Right lobe of liver (tissue), 4 donors: Measurements from ENCODE around the gene DTNB.
"Not testable (repeated sequence)": the region's sequence is repeated elsewhere in the genome, so short reads cannot be mapped to it uniquely, and the experiment has no call there.

Experiments
- POLR2A ChIP-seq: fragments of 450-650 bp; IDR thresholded peaks from one replicate; pipeline ENCODE4 v1.6.1; 2017; ENCODE audit warnings: antibody characterized with exemption, mild to moderate bottlenecking
- TF ChIP-seq, protein P1 (sequence below), 4 donors: fragments of 200-600 bp in 3 of 4; fragments of 450-650 bp in 1 of 4; IDR thresholded peaks; one replicate each; pipeline versions ENCODE4 v1.5.1 to v1.8.0; 2016 to 2022; ENCODE audit warnings: antibody characterized with exemption in 4 of 4, mild to moderate bottlenecking in 2 of 4
- donor health status: DM: no; HTN: no; CAD: no.
- donor health status: DM: no; HTN: no; CAD: no.
- donor health status: DM: no; HTN: yes; CAD: no.

DNA sequence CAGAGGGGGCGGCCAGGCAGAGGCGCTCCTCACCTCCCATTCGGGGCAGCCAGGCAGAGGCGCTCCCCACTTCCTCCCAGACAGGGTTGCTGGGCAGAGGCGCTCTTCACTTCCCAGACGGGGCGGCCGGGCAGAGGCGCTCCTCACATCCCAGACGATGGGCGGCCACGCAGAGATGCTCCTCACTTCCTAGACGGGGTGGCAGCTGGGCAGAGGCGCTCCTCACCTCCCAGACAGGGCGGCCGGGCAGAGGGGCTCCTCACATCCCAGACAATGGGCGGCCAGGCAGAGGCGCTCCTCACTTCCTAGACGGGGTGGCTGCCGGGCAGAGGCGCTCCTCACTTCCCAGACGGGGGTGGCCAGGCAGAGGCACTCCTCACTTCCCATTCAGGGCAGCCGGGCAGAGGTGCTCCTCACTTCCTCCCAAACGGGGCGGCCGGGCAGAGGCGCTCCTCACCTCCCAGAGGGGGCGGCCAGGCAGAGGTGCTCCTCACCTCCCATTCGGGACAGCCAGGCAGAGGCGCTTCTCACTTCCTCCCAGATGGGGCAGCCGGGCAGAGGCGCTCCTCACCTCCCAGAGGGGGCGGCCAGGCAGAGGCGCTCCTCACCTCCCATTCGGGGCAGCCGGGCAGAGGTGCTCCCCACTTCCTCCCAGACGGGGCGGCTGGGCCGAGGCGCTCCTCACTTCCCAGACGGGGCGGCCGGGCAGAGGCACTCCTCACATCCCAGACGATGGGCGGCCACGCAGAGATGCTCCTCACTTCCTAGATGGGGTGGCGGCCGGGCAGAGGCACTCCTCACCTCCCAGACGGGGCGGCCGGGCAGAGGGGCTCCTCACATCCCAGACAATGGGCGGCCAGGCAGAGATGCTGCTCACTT lies 137.7 kb downstream of the DTNB start:
- TF ChIP-seq, protein P1, sequence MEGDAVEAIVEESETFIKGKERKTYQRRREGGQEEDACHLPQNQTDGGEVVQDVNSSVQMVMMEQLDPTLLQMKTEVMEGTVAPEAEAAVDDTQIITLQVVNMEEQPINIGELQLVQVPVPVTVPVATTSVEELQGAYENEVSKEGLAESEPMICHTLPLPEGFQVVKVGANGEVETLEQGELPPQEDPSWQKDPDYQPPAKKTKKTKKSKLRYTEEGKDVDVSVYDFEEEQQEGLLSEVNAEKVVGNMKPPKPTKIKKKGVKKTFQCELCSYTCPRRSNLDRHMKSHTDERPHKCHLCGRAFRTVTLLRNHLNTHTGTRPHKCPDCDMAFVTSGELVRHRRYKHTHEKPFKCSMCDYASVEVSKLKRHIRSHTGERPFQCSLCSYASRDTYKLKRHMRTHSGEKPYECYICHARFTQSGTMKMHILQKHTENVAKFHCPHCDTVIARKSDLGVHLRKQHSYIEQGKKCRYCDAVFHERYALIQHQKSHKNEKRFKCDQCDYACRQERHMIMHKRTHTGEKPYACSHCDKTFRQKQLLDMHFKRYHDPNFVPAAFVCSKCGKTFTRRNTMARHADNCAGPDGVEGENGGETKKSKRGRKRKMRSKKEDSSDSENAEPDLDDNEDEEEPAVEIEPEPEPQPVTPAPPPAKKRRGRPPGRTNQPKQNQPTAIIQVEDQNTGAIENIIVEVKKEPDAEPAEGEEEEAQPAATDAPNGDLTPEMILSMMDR (IDR thresholded peaks at IDR 0.05), result not testable (repeated sequence)
- TF ChIP-seq POLR2A, result not testable (repeated sequence)
